Mesendoderm (in vitro differentiated cells): ENCODE data around the gene SCO2.

Source experiments
- DNase-seq: peaks from one replicate; pipeline ENCODE4 v3.0.0; 2013
- H2AK5ac ChIP-seq: 2 replicates; pipeline ENCODE4 v1.6.1; 2013; ENCODE audit warnings: low read length, inconsistent platforms
- H2BK120ac ChIP-seq: 2 replicates; pipeline ENCODE4 v1.6.1; 2013; ENCODE audit warnings: low read depth, mild to moderate bottlenecking, low read length, moderate library complexity, mixed read lengths
- H2BK15ac ChIP-seq: replicated peaks from 2 replicates; pipeline ENCODE4 v1.6.1; 2013; ENCODE audit warnings: low read depth, mild to moderate bottlenecking, moderate library complexity
- H2BK5ac ChIP-seq: 2 replicates; pipeline ENCODE4 v1.6.1; 2013; ENCODE audit warnings: low read length, inconsistent platforms
- H3K18ac ChIP-seq: 2 replicates; pipeline ENCODE4 v1.6.1; 2013; ENCODE audit warnings: mild to moderate bottlenecking, low read length, mixed read lengths
- H3K23ac ChIP-seq: one replicate; pipeline ENCODE4 v1.6.1; 2013; ENCODE audit warnings: low read length
- H3K27ac ChIP-seq: 2 replicates; pipeline ENCODE4 v1.5.1; 2013; ENCODE audit warnings: low read depth, mild to moderate bottlenecking, inconsistent platforms, low read length, moderate library complexity
- H3K27me3 ChIP-seq: 2 replicates; pipeline ENCODE4 v1.6.1; 2013; ENCODE audit warnings: low read length, control low read depth, mild to moderate bottlenecking, inconsistent platforms; ENCODE audit not compliant: insufficient read depth, poor library complexity
- H3K36me3 ChIP-seq: 2 replicates; pipeline ENCODE4 v1.6.1; 2013; ENCODE audit warnings: low read length, inconsistent platforms; ENCODE audit not compliant: control insufficient read depth, insufficient read depth
- H3K4ac ChIP-seq: one replicate; pipeline ENCODE4 v1.6.1; 2013; ENCODE audit warnings: low read depth, mild to moderate bottlenecking, low read length, moderate library complexity
- H3K4me1 ChIP-seq: 2 replicates; pipeline ENCODE4 v1.6.1; 2013; ENCODE audit warnings: low read depth, low read length, inconsistent platforms; ENCODE audit not compliant: control insufficient read depth
- H3K4me2 ChIP-seq: 2 replicates; pipeline ENCODE4 v1.6.1; 2013; ENCODE audit warnings: low read length
- H3K4me3 ChIP-seq: 2 replicates; pipeline ENCODE4 v1.5.1; 2013; ENCODE audit warnings: mild to moderate bottlenecking, low read length
- H3K56ac ChIP-seq: one replicate; pipeline ENCODE4 v1.6.1; 2013; ENCODE audit warnings: low read length
- H3K79me1 ChIP-seq: 2 replicates; pipeline ENCODE4 v1.6.1; 2013; ENCODE audit warnings: low read length, inconsistent platforms
- H3K79me2 ChIP-seq: 2 replicates; pipeline ENCODE4 v1.6.1; 2013; ENCODE audit warnings: mild to moderate bottlenecking, low read length; ENCODE audit not compliant: control insufficient read depth, insufficient read depth
- H3K9ac ChIP-seq: 2 replicates; pipeline ENCODE4 v1.6.1; 2013; ENCODE audit warnings: low read length, inconsistent platforms
- H4K5ac ChIP-seq: one replicate; pipeline ENCODE4 v1.6.1; 2013; ENCODE audit warnings: low read length
- H4K8ac ChIP-seq: one replicate; pipeline ENCODE4 v1.6.1; 2013; ENCODE audit warnings: low read depth, mild to moderate bottlenecking, control low read depth, low read length, moderate library complexity
- WGBS: extraction: QIAGEN DNeasy Blood & Tissue Kit; methylation state at CpG from one replicate; pipeline ENCODE4 v1.1.7; 2013; ENCODE audit warnings: low lambda C conversion rate, missing lambda C conversion rate; ENCODE audit not compliant: insufficient coverage; ENCODE audit errors: extremely low coverage; 5-methylcytosine and 5-hydroxymethylcytosine counted together

Gene SCO2

DNA sequence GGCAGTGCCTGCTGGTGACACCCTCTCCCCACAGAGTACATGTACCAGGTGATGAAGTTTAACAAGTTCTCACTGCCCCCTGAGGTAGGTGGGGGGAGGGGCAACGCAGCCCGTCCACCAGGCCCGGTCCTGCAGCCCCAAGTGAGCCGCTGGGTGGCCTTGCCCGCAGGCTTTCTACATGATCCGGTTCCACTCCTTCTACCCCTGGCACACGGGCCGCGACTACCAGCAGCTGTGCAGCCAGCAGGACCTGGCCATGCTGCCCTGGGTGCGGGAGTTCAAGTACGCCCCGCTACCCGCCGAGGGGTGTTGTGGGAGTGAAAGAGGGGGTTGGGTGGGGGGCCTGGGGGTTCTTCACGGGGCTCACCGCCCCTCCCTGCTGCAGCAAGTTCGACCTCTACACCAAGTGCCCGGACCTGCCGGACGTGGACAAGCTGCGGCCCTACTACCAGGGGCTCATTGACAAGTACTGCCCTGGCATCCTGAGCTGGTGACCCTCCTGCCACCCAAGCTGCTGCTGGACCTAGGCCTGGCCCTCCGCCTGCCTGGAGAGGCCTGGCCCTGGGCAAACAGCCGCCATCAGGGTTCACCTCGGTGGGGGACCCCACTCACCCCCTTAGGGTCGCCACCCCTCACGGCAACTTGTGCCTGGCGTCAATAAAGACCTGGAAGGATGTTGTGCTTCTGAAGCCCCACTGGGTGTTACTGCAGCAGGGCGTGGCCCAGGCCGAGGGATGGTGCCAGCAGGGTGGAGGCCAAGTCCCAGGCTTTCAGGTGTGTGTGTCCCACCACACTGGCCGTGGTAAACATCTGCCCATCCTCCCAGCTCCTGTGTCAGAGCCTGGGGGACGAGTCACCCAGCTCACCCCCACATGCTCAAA lies 35.8 kb downstream of the SCO2 start:
- Histone ChIP-seq H3K4me2 (no peak overlapping the region), H3K4me1 (no peaks in the 10 kb centered on the region), H2AK5ac (no peak overlapping the region), H3K9ac (no peak overlapping the region), H3K27me3 (no peaks in the 10 kb centered on the region), H3K27ac (no peak overlapping the region), H4K8ac (no peak overlapping the region), H3K4me3 (no peak overlapping the region), H3K79me1 (no peaks in the 10 kb centered on the region), H3K56ac (no peak overlapping the region), H3K79me2 (no peaks in the 10 kb centered on the region), H2BK120ac (no peak overlapping the region), H3K18ac (no peak overlapping the region), H4K5ac (no peak overlapping the region), H3K36me3 (no peaks in the 10 kb centered on the region), H3K4ac (no peak overlapping the region), H2BK15ac (no peak overlapping the region), H3K23ac (no peak overlapping the region), H2BK5ac (no peak overlapping the region)
- no CpG with 5 or more reads among the region's 31 CpGs for WGBS
- no peak for DNase-seq

DNA sequence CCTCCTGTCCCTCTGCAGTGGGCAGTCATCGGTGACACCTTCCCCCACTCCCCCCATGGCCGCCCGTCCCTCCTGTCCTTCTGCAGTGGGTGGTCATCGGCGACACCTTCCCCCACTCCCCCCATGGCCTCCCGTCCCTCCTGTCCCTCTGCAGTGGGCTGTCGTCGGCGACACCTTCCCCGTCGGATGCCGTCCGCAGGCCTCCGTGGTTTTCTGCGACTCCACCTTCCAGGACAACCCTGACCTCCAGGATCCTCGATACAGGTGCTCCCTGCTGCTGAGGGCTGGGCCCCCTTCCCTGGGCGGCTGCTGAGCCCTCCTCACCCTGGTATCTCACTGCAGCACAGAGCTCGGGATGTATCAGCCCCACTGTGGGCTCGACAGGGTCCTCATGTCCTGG lies 36.5 kb downstream of the SCO2 start:
- Histone ChIP-seq H3K4me3 (no peak overlapping the region), H3K27me3 (no peaks in the 10 kb centered on the region), H2BK120ac (no peak overlapping the region), H3K4me1 (no peaks in the 10 kb centered on the region), H3K4ac (no peak overlapping the region), H3K27ac (no peak overlapping the region), H3K18ac (no peak overlapping the region), H3K9ac (no peak overlapping the region), H3K23ac (no peak overlapping the region), H4K5ac (no peak overlapping the region), H4K8ac (no peak overlapping the region), H3K4me2 (no peak overlapping the region), H3K36me3 (no peaks in the 10 kb centered on the region), H3K79me2 (no peaks in the 10 kb centered on the region), H2BK5ac (no peak overlapping the region), H2AK5ac (no peak overlapping the region), H2BK15ac (no peak overlapping the region), H3K56ac (no peak overlapping the region), H3K79me1 (no peaks in the 10 kb centered on the region)
- no peak for DNase-seq
- no CpG with 5 or more reads among the region's 19 CpGs for WGBS

DNA sequence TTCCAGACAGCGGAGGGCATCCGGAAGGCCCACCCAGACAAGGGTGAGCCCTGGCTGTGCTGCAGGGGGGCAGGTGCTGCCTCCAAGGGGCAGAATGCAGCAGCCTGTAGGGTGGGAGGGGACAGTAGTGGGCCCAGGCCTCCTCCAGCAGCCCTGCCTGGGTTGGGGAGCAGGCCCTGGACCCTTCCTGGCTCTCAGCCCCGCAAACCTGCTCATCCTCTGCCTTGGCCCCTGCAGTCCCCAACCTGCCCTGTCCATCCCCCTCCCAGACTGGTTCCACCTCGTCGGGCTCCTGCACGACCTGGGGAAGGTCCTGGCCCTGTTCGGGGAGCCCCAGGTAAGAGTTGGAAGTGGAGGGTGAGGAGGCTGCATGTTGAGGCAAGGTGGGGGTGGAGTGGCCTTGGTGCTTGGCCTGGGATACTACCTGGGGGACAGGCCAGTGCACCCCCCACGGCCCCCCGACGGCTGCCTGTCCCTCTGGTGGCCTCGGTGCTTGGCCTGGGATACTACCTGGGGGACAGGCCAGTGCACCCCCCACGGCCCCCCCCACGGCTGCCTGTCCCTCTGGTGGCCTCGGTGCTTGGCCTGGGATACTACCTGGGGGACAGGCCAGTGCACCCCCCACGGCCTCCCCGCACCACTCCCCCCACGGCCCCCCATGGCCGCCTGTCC lies 37.3 kb downstream of the SCO2 start:
- no peak overlapping the region for H4K8ac ChIP-seq
- H3K4ac ChIP-seq = no peak overlapping the region
- H2BK120ac ChIP-seq = no peak overlapping the region
- no peak for DNase-seq
- H2BK15ac ChIP-seq = no peak overlapping the region
- no peaks in the 10 kb centered on the region for H3K79me1 ChIP-seq
- no peak overlapping the region for H2AK5ac ChIP-seq
- no peak overlapping the region for H3K18ac ChIP-seq
- H3K27me3 ChIP-seq = no peaks in the 10 kb centered on the region
- no CpG with 5 or more reads among the region's 18 CpGs for WGBS
- H3K23ac ChIP-seq = no peak overlapping the region
- H3K4me2 ChIP-seq = no peak overlapping the region
- H3K9ac ChIP-seq = no peak overlapping the region
- no peak overlapping the region for H3K27ac ChIP-seq
- no peaks in the 10 kb centered on the region for H3K79me2 ChIP-seq
- no peak overlapping the region for H2BK5ac ChIP-seq
- H3K4me1 ChIP-seq = no peaks in the 10 kb centered on the region
- H3K36me3 ChIP-seq = no peaks in the 10 kb centered on the region
- no peak overlapping the region for H3K4me3 ChIP-seq
- no peak overlapping the region for H3K56ac ChIP-seq
- H4K5ac ChIP-seq = no peak overlapping the region

DNA sequence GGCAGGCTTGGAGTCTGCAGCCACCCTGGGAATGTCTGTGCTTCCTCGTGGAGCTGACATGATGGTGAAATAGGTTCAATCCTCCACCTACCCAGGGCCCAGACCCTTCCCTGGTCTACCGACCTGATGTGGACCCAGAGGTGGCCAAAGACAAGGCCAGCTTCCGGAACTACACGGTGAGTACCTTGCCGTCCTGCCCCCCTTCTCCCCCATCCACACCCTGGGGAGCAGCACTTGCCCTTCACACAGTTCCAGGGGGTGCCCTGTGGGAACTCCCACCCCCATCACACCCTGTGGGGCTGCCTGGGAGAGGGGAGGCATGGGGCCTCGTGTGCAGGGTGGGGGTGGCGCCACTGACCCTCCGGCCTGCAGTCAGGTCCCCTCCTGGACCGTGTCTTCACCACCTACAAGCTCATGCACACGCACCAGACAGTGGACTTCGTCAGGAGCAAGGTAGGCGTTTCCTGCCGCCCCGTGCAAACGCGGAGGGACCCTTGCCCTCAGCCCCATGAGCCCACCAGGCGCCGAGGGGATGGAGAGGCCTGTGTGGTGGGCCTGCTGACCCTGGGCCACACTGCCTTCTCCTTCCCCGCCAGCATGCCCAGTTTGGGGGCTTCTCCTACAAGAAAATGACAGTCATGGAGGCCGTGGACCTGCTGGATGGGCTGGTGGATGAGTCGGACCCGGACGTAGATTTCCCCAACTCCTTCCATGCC lies 38.0 kb downstream of the SCO2 start:
- DNase-seq = no peak
- no peak overlapping the region for H2BK5ac ChIP-seq
- H2BK15ac ChIP-seq = no peak overlapping the region
- no peak overlapping the region for H3K18ac ChIP-seq
- no peak overlapping the region for H3K23ac ChIP-seq
- no peak overlapping the region for H4K5ac ChIP-seq
- H3K79me2 ChIP-seq = no peaks in the 10 kb centered on the region
- H3K56ac ChIP-seq = no peak overlapping the region
- H4K8ac ChIP-seq = no peak overlapping the region
- H3K4me2 ChIP-seq = no peak overlapping the region
- no CpG with 5 or more reads among the region's 23 CpGs for WGBS
- no peak overlapping the region for H3K9ac ChIP-seq
- no peak overlapping the region for H3K4ac ChIP-seq
- no peak overlapping the region for H3K4me3 ChIP-seq
- no peaks in the 10 kb centered on the region for H3K36me3 ChIP-seq
- H3K4me1 ChIP-seq = no peaks in the 10 kb centered on the region
- H2BK120ac ChIP-seq = no peak overlapping the region
- H3K27me3 ChIP-seq = no peaks in the 10 kb centered on the region
- H3K27ac ChIP-seq = no peak overlapping the region
- H2AK5ac ChIP-seq = no peak overlapping the region
- H3K79me1 ChIP-seq = no peaks in the 10 kb centered on the region

DNA sequence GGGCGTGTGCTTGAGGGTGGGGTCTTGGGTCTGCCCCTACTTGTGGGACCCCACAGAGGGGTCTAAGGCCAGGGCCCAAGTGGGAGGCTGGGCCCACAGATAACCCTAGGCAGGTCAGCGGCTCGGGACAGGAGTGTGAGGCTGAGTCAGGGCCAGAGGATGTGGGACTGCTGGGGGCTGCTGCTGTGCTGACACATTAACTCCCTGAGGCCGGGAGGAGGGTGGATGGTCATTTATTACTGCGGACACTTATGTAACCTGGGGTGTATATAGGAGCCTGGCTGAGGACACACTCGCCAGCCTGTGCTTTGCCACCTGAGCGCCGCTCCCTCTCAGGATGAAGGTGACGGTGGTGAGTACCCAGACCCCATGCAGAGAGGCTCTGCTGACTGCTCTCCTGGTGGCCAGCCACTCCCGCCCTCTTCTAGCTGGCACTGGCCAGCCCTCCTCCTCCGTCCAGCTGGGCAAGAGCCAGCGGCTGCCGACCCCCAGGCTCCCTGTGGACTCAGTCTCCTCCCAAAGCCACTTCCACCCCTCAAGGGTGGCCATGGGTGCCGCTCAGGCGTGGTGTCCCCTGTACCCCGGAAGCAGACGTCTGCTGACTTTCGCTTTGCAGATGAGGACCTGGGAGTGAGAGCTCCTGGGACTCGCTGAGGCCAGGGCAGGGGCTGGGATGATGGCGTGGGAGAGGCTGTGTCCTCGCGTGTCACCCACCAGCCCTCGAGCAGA lies 38.7 kb downstream of the SCO2 start, which contains the start of gene MIOX:
Gene MIOX, plus strand, starts transcription at position 299 of the 729 bp plus-strand sequence. Its CDS starts 39 bp downstream, at position 338.
- Histone ChIP-seq H3K79me2 (no peaks in the 10 kb centered on the region), H3K4me2 (no peak within 1 kb of the TSS), H3K9ac (no peak within 1 kb of the TSS), H3K4me1 (no peaks in the 10 kb centered on the region), H3K36me3 (no peaks in the 10 kb centered on the region), H3K27ac (no peak within 1 kb of the TSS), H4K5ac (no peak within 1 kb of the TSS), H2BK5ac (no peak within 1 kb of the TSS), H4K8ac (no peak within 1 kb of the TSS), H3K27me3 (no peaks in the 10 kb centered on the region), H3K79me1 (no peaks in the 10 kb centered on the region), H2AK5ac (no peak within 1 kb of the TSS), H3K56ac (no peak within 1 kb of the TSS), H3K4ac (no peak within 1 kb of the TSS), H3K4me3 (no peak within 1 kb of the TSS), H3K23ac (no peak within 1 kb of the TSS), H2BK120ac (no peak within 1 kb of the TSS), H3K18ac (no peak within 1 kb of the TSS), H2BK15ac (no peak within 1 kb of the TSS)
- DNase-seq = no peak
- WGBS = no CpG with 5 or more reads among the region's 23 CpGs
